HG03159 (cell line): Measurements from ENCODE around the gene PHF23.
A peak's percentile ranks its signal among the peaks of the same experiment; 100 is the strongest.

ENCODE experiments used
- ATAC-seq: cut with Tn5 transposase; IDR thresholded peaks from one replicate; pipeline ENCODE4 v1.9.1; 2021; ENCODE audit warnings: mild to moderate bottlenecking, moderate library complexity; ENCODE audit not compliant: unreplicated experiment

Gene PHF23

GRCh38 chr17:7239091-7240027 is at the start of gene PHF23:
TSS of gene PHF23 (minus strand) at chr17:7239457. CDS start at chr17:7239279, 178 bp downstream.
- ATAC-seq = peak; percentile 46

GRCh38 chr17:7285679-7286078 is 46.4 kb upstream of the PHF23 start:
- no peak for ATAC-seq

GRCh38 chr17:7284911-7285310 is 45.7 kb upstream of the PHF23 start:
- no peak for ATAC-seq

- no peak for ATAC-seq
These were observed 44.4 kb upstream of the PHF23 start for GRCh38 chr17:7283471-7284216.

- ATAC-seq = no peak
These were observed 43.6 kb upstream of the PHF23 start for GRCh38 chr17:7282752-7283321.

- no peak for ATAC-seq
These were observed 42.9 kb upstream of the PHF23 start for GRCh38 chr17:7281953-7282751.

- no peak for ATAC-seq
These were observed 42.1 kb upstream of the PHF23 start, which contains the start of gene SLC2A4 for GRCh38 chr17:7281074-7281952. TSS of gene SLC2A4 (plus strand) at chr17:7281718. CDS start at chr17:7281935, 217 bp downstream.

GRCh38 chr17:7280519-7281073 is 41.3 kb upstream of the PHF23 start:
- ATAC-seq = peak; percentile 55

GRCh38 chr17:7279448-7279847 is 40.2 kb upstream of the PHF23 start:
- no peak for ATAC-seq

- ATAC-seq = no peak
These were observed 27.5 kb upstream of the PHF23 start for GRCh38 chr17:7266784-7267183.

GRCh38 chr17:7263801-7264078 is 24.5 kb upstream of the PHF23 start:
- no peak for ATAC-seq

GRCh38 chr17:7262935-7263800 is 23.9 kb upstream of the PHF23 start:
- no peak for ATAC-seq

GRCh38 chr17:7262192-7262934 is 23.1 kb upstream of the PHF23 start, which contains the start of gene CLDN7:
TSS of gene CLDN7 (minus strand) at chr17:7262478. CDS start at chr17:7262043, 435 bp downstream.
- ATAC-seq = no peak

GRCh38 chr17:7261379-7262191 is 22.3 kb upstream of the PHF23 start:
- ATAC-seq = no peak

GRCh38 chr17:7260651-7261378 is 21.6 kb upstream of the PHF23 start:
- no peak for ATAC-seq

- no peak for ATAC-seq
These were observed 20.9 kb upstream of the PHF23 start for GRCh38 chr17:7260151-7260550.
